ENCODE measurements around the gene TRIM44. TPM values are rescaled to one million over a fixed set of nuclear protein-coding genes. Genes with fewer than 3 reads are reported as not detected.

The TRIM44 gene
- total RNA-seq, 4 donors from 2014 or later: 35.6 to 70.6 (median 43.2) TPM

DNA sequence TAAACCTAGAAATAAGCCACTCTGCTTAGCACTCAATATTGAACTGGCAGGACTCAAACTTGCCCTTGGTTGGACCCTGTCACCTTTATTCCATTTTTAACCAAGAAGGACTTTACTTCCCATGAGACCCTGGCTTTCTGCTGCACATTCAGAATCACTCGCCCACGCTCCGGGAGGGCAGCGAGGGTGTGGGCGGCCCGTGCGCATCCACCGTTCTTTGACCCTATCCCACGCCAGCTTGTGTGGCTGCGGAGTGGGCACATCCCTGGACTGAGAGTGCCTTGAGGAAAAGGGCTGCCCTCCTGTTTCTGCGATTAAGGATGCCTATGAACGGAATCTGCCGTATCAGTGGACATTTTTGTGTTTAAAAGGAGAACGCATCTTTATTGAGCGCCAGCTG is 39.6 kb downstream of the TRIM44 start:
- Histone ChIP-seq H3K27ac (no peak overlapping the region), H3K4me3 (no peak overlapping the region), H3K9me3 (no peaks in the 10 kb centered on the region), H3K36me3 (no peaks in the 10 kb centered on the region), H3K27me3 (no peaks in the 10 kb centered on the region), H3K4me1 (peaks cover 0 to 9% (median 0%) of the 10 kb centered on the region in 3 donors)
- WGBS, 2 donors (ENCODE audit: low coverage in 1 of 2): 100% methylated on average over 3 of the region's 15 CpGs; no CpG with 5 or more reads in 1 of the 2 donors
- TF ChIP-seq POLR2AphosphoS5 (IDR thresholded peaks at IDR 0.05): no peak
- TF ChIP-seq, protein P1, sequence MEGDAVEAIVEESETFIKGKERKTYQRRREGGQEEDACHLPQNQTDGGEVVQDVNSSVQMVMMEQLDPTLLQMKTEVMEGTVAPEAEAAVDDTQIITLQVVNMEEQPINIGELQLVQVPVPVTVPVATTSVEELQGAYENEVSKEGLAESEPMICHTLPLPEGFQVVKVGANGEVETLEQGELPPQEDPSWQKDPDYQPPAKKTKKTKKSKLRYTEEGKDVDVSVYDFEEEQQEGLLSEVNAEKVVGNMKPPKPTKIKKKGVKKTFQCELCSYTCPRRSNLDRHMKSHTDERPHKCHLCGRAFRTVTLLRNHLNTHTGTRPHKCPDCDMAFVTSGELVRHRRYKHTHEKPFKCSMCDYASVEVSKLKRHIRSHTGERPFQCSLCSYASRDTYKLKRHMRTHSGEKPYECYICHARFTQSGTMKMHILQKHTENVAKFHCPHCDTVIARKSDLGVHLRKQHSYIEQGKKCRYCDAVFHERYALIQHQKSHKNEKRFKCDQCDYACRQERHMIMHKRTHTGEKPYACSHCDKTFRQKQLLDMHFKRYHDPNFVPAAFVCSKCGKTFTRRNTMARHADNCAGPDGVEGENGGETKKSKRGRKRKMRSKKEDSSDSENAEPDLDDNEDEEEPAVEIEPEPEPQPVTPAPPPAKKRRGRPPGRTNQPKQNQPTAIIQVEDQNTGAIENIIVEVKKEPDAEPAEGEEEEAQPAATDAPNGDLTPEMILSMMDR (IDR thresholded peaks at IDR 0.05): no peak
- no peak for TF ChIP-seq EP300 (IDR thresholded peaks at IDR 0.05)
- no peak for TF ChIP-seq POLR2A (IDR thresholded peaks at IDR 0.05)
- ATAC-seq: no peak

DNA sequence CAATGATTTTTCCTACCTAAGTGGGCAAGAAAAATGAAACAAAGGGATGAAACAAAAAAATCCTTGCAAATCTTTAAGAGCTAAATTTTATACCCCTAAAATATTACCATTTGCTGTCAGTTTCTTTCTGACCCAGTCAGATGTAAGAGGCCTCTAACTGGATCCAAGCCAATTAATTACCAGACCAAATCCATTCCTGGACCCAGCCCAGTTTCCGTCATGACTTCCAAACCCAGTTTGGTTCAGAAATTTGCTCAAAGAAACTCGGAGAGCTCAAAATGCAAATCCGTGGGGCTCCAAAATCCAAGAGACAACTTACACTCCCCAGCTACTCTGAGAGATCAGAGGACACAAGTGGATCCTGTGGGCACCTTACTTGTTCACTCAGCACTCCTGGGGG is 46.8 kb downstream of the TRIM44 start:
- H3K36me3 ChIP-seq: no peaks in the 10 kb centered on the region
- WGBS, 2 donors (ENCODE audit: low coverage in 1 of 2): 77% methylated on average over 3 of the region's 3 CpGs; no CpG with 5 or more reads in 1 of the 2 donors
- H3K4me1 ChIP-seq: no peaks in the 10 kb centered on the region
- no peaks in the 10 kb centered on the region for H3K9me3 ChIP-seq
- no peak for ATAC-seq
- H3K27ac ChIP-seq: no peak overlapping the region
- no peaks in the 10 kb centered on the region for H3K27me3 ChIP-seq
- TF ChIP-seq EP300 (IDR thresholded peaks at IDR 0.05) (no peak), POLR2AphosphoS5 (IDR thresholded peaks at IDR 0.05) (no peak)
- H3K4me3 ChIP-seq: no peak overlapping the region

DNA sequence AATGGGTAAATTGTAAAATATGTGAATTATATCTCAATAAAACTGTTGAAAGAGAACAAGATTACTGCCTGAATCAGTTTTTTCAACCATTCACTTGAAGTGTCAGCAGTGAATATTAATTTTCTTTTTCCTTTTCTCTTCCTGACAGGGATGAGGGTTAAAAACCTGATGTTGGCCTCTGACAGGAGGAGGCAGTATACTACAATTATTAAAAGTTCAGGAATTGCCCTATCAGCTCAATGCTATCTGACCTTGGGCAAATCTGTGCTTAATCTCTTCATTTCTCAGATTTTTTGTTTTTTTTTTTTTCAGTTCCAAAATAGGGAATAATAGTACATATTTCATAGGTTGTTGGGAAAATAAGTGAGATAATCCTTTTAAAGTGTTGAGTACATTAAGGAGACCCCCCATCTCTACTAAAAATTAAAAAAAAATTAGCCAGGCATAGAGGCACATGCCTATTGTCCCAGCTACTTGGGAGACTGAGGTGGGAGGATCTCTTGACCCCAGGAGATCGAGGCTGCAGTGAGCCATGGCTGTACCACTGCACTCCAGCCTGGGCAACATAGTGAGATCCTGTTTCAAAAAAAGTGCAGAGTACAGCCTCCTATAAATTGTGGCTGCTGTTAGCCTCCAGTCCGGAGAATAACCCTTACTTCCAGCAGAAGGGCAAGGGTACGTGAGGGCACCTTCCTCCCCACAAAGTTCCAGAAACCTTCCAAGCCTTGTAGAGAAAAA is 48.8 kb downstream of the TRIM44 start:
- 100% methylated on average over 1 to 2 of the region's 3 CpGs for WGBS, 2 donors (ENCODE audit: low coverage in 1 of 2)
- no peak overlapping the region for H3K4me3 ChIP-seq
- no peak for TF ChIP-seq EP300 (IDR thresholded peaks at IDR 0.05)
- TF ChIP-seq POLR2A (IDR thresholded peaks at IDR 0.05): no peak
- TF ChIP-seq POLR2AphosphoS5 (IDR thresholded peaks at IDR 0.05): no peak

DNA sequence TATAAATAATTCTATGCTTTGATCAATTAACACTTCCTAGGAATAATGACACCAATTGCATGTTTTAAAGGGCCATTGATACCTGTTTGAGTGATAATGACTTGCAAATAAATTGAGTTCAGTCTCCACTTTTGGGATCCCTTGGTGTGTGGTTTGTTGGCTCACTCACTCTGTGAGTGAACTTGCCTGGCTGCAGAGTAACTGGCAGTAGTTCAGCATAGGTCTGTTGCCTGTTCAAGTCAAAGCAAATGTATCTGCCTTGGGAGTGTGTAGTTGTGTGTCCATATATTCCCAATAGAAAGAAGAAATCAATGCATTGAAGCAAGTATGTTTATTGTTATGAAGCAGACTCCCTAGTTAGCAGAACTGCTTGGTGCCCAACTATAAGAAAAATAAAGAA is 49.3 kb downstream of the TRIM44 start:
- Histone ChIP-seq H3K27ac (no peak overlapping the region), H3K27me3 (no peaks in the 10 kb centered on the region), H3K4me1 (no peaks in the 10 kb centered on the region), H3K36me3 (no peaks in the 10 kb centered on the region), H3K4me3 (no peak overlapping the region), H3K9me3 (no peaks in the 10 kb centered on the region)
- no peak for ATAC-seq
- TF ChIP-seq POLR2A (IDR thresholded peaks at IDR 0.05) (no peak), POLR2AphosphoS5 (IDR thresholded peaks at IDR 0.05) (no peak), EP300 (IDR thresholded peaks at IDR 0.05) (no peak)
- TF ChIP-seq, protein P1 (IDR thresholded peaks at IDR 0.05): no peak

More for the DNA sequence above, 48.8 kb downstream of the TRIM44 start:
- H3K4me1 ChIP-seq: no peaks in the 10 kb centered on the region
- no peaks in the 10 kb centered on the region for H3K36me3 ChIP-seq
- no peak overlapping the region for H3K27ac ChIP-seq
- no peak for ATAC-seq
- H3K27me3 ChIP-seq: no peaks in the 10 kb centered on the region
- H3K9me3 ChIP-seq: no peaks in the 10 kb centered on the region

DNA sequence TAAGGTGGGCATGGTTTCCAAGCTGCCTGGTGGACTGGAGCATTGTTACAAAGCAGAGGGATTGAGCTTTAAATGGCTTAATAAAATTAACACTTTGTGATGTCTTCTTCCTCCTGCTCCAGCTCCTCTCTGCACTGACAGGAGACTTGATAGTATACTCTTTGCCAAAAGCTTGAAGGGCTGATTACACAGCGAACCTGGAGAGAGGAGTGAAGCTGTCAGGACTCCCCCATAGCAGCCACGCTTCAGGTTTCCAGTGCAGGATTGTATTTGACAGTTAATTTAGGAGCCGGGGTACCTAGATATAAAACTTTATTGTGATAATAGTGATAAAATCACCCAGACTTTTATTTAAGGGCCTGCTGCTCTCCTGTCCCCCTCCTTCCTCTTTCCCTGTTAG is 50.0 kb downstream of the TRIM44 start:
- Histone ChIP-seq H3K9me3 (no peaks in the 10 kb centered on the region), H3K4me1 (no peaks in the 10 kb centered on the region), H3K4me3 (no peak overlapping the region), H3K27ac (no peak overlapping the region), H3K36me3 (no peaks in the 10 kb centered on the region), H3K27me3 (no peaks in the 10 kb centered on the region)
- TF ChIP-seq POLR2AphosphoS5 (IDR thresholded peaks at IDR 0.05) (no peak), POLR2A (IDR thresholded peaks at IDR 0.05) (no peak), EP300 (IDR thresholded peaks at IDR 0.05) (no peak)
- TF ChIP-seq, protein P1 (IDR thresholded peaks at IDR 0.05): no peak
- 60% methylated on average over 3 of the region's 3 CpGs; no CpG with 5 or more reads in 1 of the 2 donors for WGBS, 2 donors (ENCODE audit: low coverage in 1 of 2)
- ATAC-seq: no peak
